Stomach (tissue), 9 donors: ENCODE results near the gene IL10RB. TPM values are rescaled to one million over a fixed set of nuclear protein-coding genes. Genes with fewer than 3 reads are reported as not detected.

Experiments used
- DNase-seq, 2 donors: peaks; one replicate each; pipeline versions ENCODE4 v3.0.0 to v3.0.0-alpha.2; 2013 to 2019
- H3K27ac ChIP-seq, 5 donors: fragments of 200-600 bp in 4 of 5; sonication (generic) in 4 of 5; one replicate each; pipeline ENCODE4 v1.5.1; 2013 to 2019; ENCODE audit warnings: mild to moderate bottlenecking in 1 of 5, moderate library complexity in 1 of 5
- H3K27me3 ChIP-seq, 3 donors: fragments of 200-600 bp; sonication (generic); one replicate each; pipeline ENCODE4 v1.5.1; 2017 to 2019; ENCODE audit warnings: mixed run types in 1 of 3
- H3K36me3 ChIP-seq, 4 donors: fragments of 200-600 bp; sonication (generic); 1 replicate in 3 of 4; 2 replicates in 1 of 4; pipeline ENCODE4 v1.5.1; 2016 to 2019
- H3K4me1 ChIP-seq, 4 donors: fragments of 200-600 bp; sonication (generic); one replicate each; pipeline ENCODE4 v1.5.1; 2016 to 2019
- H3K4me3 ChIP-seq, 4 donors: fragments of 200-600 bp; sonication (generic) in 3 of 4; one replicate each; pipeline ENCODE4 v1.5.1; 2016 to 2019; ENCODE audit warnings: mild to moderate bottlenecking in 1 of 4
- H3K9me3 ChIP-seq, 4 donors: fragments of 200-600 bp; sonication (generic); one replicate each; pipeline ENCODE4 v1.5.1; 2016 to 2019
- EP300 ChIP-seq: sonication (generic); formaldehyde crosslinking; IDR thresholded peaks from one replicate; pipeline ENCODE4 v1.6.1; 2017; ENCODE audit warnings: antibody characterized with exemption
- POLR2A ChIP-seq, 4 donors: fragments of 450-650 bp; IDR thresholded peaks; one replicate each; pipeline ENCODE4 v1.6.1; 2016; ENCODE audit warnings: antibody characterized with exemption in 4 of 4, control low read depth in 2 of 4, mild to moderate bottlenecking in 1 of 4, moderate library complexity in 1 of 4
- POLR2AphosphoS5 ChIP-seq, 3 donors: sonication (generic); formaldehyde crosslinking; IDR thresholded peaks; one replicate each; pipeline ENCODE4 v1.6.1; 2016; ENCODE audit warnings: antibody characterized with exemption in 3 of 3
- WGBS, 5 donors: extraction: QIAGEN DNeasy Blood & Tissue Kit in 3 of 5; methylation state at CpG; one replicate each; pipeline versions ENCODE4 v1.1.5 to v1.1.7; 2013 to 2018; 5-methylcytosine and 5-hydroxymethylcytosine counted together
- intact Hi-C: fragments of 100-400 bp; cut with DNase I; formaldehyde crosslinking; loops from one replicate; pipeline ENCODE4 v1.15.1; 2023; ENCODE audit warnings: low total_unique reads
- polyA plus RNA-seq, 3 donors: library from polyadenylated mRNA; stranded (reverse); fragments of 200-250 nt; gene quantifications; one replicate each; pipeline ENCODE4 v1.2.3, GENCODE V29; 2013
- total RNA-seq, 5 donors: library from RNA; depleted of rRNA; stranded (reverse); fragments of >200 nt; gene quantifications; one replicate each; pipeline versions ENCODE4 v1.1.0 to v1.2.3, GENCODE V29; 2014 to 2016
- TF ChIP-seq, protein P1 (sequence below), 7 experiments: fragments of 450-650 bp in 4 of 7; fragments of 200-600 bp in 3 of 7; sonication (generic) in 3 of 7; IDR thresholded peaks; one replicate each; pipeline ENCODE4 v1.5.1; 2016 to 2019; ENCODE audit warnings: antibody characterized with exemption in 7 of 7, control low read depth in 2 of 7, mild to moderate bottlenecking in 1 of 7
- donor health status: healthy with polysubstance abuse.
- donor health status: Bipolar disorder and iron deficiency.
- donor health status: healthy.

IL10RB gene
- total and polyA plus RNA-seq, 8 donors = 10.3 to 55.3 (median 18.8) TPM; not detected in 1

GRCh38 chr21:33309778-33310177, 43.6 kb downstream of the IL10RB start:
- H3K36me3 ChIP-seq = no peaks in the 10 kb centered on the region
- intact Hi-C loops = no loop called here
- peaks cover 0 to 7% (median 0%) of the 10 kb centered on the region in 4 donors for H3K9me3 ChIP-seq
- TF ChIP-seq EP300 = no peak
- TF ChIP-seq, protein P1, sequence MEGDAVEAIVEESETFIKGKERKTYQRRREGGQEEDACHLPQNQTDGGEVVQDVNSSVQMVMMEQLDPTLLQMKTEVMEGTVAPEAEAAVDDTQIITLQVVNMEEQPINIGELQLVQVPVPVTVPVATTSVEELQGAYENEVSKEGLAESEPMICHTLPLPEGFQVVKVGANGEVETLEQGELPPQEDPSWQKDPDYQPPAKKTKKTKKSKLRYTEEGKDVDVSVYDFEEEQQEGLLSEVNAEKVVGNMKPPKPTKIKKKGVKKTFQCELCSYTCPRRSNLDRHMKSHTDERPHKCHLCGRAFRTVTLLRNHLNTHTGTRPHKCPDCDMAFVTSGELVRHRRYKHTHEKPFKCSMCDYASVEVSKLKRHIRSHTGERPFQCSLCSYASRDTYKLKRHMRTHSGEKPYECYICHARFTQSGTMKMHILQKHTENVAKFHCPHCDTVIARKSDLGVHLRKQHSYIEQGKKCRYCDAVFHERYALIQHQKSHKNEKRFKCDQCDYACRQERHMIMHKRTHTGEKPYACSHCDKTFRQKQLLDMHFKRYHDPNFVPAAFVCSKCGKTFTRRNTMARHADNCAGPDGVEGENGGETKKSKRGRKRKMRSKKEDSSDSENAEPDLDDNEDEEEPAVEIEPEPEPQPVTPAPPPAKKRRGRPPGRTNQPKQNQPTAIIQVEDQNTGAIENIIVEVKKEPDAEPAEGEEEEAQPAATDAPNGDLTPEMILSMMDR (IDR thresholded peaks at IDR 0.05) = no peak
- TF ChIP-seq POLR2AphosphoS5 (IDR thresholded peaks at IDR 0.05) = no peak
- TF ChIP-seq POLR2A (IDR thresholded peaks at IDR 0.05) = no peak
- 74 to 89% (median 84%) methylated on average over 1 of the region's 1 CpG for WGBS, 5 donors
- no peak overlapping the region for H3K4me3 ChIP-seq
- no peak for DNase-seq
- H3K4me1 ChIP-seq = no peaks in the 10 kb centered on the region
- H3K27ac ChIP-seq = no peak overlapping the region
- no peaks in the 10 kb centered on the region for H3K27me3 ChIP-seq

DNA sequence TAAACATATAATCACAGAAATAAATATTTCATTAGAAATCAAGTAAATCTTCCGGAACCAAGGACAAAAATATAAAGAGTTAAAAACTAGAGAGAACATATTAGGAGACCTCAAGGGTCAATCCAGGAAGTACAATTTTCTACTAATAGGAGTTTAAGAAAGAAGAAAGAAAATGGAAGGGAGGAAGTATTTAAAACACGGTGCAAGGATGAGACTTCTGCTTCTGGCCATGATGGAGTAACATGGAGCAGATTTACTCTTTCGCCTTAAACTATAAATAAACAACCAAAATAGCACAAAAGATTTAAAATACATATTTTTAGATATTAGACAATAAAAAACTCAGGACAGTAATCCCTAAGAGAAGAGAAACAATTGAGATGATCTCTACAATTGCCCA, 46.0 kb downstream of the IL10RB start:
- DNase-seq = no peak
- no peak overlapping the region for H3K4me3 ChIP-seq
- WGBS, 5 donors = 83 to 92% (median 89%) methylated on average over 3 of the region's 3 CpGs
- intact Hi-C loops = no loop called here
- TF ChIP-seq EP300 (no peak), POLR2AphosphoS5 (IDR thresholded peaks at IDR 0.05) (no peak), POLR2A (IDR thresholded peaks at IDR 0.05) (no peak)
- TF ChIP-seq, protein P1 (IDR thresholded peaks at IDR 0.05) = no peak
- H3K27me3 ChIP-seq = no peaks in the 10 kb centered on the region
- no peaks in the 10 kb centered on the region for H3K4me1 ChIP-seq
- peaks cover 0 to 7% (median 0%) of the 10 kb centered on the region in 4 donors for H3K9me3 ChIP-seq
- H3K27ac ChIP-seq = no peak overlapping the region
- H3K36me3 ChIP-seq = no peaks in the 10 kb centered on the region

- intact Hi-C loops = no loop called here
- TF ChIP-seq EP300 = no peak
- no peak for TF ChIP-seq POLR2AphosphoS5 (IDR thresholded peaks at IDR 0.05)
- TF ChIP-seq, protein P1 (IDR thresholded peaks at IDR 0.05) = no peak
- TF ChIP-seq POLR2A (IDR thresholded peaks at IDR 0.05) = no peak
- peaks cover 0 to 7% (median 0%) of the 10 kb centered on the region in 4 donors for H3K9me3 ChIP-seq
- no peak for DNase-seq
- WGBS, 5 donors = 87 to 96% (median 93%) methylated on average over 1 of the region's 1 CpG
- H3K27me3 ChIP-seq = no peaks in the 10 kb centered on the region
- H3K36me3 ChIP-seq = no peaks in the 10 kb centered on the region
- H3K4me1 ChIP-seq = no peaks in the 10 kb centered on the region
- H3K4me3 ChIP-seq = no peak overlapping the region
- H3K27ac ChIP-seq = no peak overlapping the region
Observed at GRCh38 chr21:33313183-33313582, 47.0 kb downstream of the IL10RB start.

DNA sequence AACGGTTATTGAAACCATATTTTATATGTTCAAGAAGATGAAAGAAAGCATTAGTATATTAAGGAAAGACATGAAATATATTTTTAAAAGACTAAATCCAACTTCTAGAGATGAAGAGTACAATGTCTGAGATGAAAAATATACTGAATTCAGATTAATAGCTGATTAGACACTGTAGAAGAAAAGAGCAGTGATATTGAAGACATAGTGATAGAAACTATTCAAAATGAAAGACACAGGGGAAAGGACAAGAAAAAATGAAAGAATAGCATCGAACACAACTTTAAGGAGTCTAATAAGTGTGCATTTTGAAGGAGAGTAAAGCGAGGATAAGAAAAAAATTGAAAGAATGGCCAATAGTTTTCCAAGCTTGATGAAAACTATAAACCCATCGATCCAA, 47.4 kb downstream of the IL10RB start:
- peaks cover 0 to 7% (median 0%) of the 10 kb centered on the region in 4 donors for H3K9me3 ChIP-seq
- intact Hi-C loops = no loop called here
- no peaks in the 10 kb centered on the region for H3K27me3 ChIP-seq
- no peak overlapping the region for H3K27ac ChIP-seq
- WGBS, 5 donors = 78 to 95% (median 89%) methylated on average over 4 of the region's 4 CpGs
- H3K36me3 ChIP-seq = no peaks in the 10 kb centered on the region
- no peak for TF ChIP-seq EP300
- TF ChIP-seq, protein P1 (IDR thresholded peaks at IDR 0.05) = no peak
- TF ChIP-seq POLR2AphosphoS5 (IDR thresholded peaks at IDR 0.05) = no peak
- TF ChIP-seq POLR2A (IDR thresholded peaks at IDR 0.05) = no peak
- H3K4me1 ChIP-seq = no peaks in the 10 kb centered on the region
- no peak overlapping the region for H3K4me3 ChIP-seq
- no peak for DNase-seq
